Retinal pigment epithelial cell (primary cell): ENCODE measurements around the gene RBKS.

Experiments
- DNase-seq: peaks from one replicate; pipeline ENCODE4 v3.0.0-alpha.2; 2010; ENCODE audit warnings: low read depth
- H3K4me3 ChIP-seq: 2 replicates; pipeline ENCODE4 v1.5.1; 2011; ENCODE audit warnings: mild to moderate bottlenecking, low read length, control low read depth, moderate library complexity
- TF ChIP-seq, protein P1 (sequence below): conservative IDR thresholded peaks from 2 replicates; pipeline ENCODE4 v1.5.1; 2011; ENCODE audit warnings: low read depth, low read length, control low read depth, inconsistent platforms

Gene RBKS

DNA sequence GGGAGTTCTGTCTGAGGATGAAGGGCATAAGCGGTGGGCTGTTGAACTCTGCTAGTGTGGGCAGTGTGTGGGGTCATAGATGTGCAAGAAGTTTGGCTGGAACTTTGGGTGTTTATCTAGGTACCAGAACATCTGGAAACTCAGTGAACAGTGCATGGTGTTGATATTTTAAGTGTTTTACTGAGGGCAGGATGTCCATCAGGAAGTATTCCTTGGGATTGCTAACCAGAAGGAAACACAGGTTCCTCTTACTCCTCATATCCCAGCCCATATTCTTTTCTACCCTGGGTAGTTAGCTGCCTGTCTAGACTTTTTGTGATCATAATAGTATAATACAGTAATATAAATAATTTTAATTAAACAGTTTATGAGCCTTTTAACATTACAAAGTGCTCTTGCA is 15.9 kb upstream of the RBKS start:
- H3K4me3 ChIP-seq, result no peak overlapping the region
- no peak for DNase-seq
- TF ChIP-seq, protein P1, sequence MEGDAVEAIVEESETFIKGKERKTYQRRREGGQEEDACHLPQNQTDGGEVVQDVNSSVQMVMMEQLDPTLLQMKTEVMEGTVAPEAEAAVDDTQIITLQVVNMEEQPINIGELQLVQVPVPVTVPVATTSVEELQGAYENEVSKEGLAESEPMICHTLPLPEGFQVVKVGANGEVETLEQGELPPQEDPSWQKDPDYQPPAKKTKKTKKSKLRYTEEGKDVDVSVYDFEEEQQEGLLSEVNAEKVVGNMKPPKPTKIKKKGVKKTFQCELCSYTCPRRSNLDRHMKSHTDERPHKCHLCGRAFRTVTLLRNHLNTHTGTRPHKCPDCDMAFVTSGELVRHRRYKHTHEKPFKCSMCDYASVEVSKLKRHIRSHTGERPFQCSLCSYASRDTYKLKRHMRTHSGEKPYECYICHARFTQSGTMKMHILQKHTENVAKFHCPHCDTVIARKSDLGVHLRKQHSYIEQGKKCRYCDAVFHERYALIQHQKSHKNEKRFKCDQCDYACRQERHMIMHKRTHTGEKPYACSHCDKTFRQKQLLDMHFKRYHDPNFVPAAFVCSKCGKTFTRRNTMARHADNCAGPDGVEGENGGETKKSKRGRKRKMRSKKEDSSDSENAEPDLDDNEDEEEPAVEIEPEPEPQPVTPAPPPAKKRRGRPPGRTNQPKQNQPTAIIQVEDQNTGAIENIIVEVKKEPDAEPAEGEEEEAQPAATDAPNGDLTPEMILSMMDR, result no peak

DNA sequence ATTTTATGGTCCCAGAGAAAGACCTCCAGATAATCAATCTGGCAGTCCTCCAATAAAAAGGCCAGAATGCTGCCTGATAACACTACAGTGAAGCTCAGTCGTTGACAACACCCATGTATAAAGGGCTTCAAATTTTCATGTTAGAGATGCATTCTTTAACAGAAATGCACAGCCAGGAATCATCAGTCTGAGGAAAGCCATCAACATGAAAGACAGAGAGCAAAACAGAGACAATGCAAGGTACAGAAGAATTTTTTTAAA is 14.1 kb upstream of the RBKS start:
- no peak for DNase-seq
- H3K4me3 ChIP-seq, result no peak overlapping the region
- TF ChIP-seq, protein P1, result no peak

DNA sequence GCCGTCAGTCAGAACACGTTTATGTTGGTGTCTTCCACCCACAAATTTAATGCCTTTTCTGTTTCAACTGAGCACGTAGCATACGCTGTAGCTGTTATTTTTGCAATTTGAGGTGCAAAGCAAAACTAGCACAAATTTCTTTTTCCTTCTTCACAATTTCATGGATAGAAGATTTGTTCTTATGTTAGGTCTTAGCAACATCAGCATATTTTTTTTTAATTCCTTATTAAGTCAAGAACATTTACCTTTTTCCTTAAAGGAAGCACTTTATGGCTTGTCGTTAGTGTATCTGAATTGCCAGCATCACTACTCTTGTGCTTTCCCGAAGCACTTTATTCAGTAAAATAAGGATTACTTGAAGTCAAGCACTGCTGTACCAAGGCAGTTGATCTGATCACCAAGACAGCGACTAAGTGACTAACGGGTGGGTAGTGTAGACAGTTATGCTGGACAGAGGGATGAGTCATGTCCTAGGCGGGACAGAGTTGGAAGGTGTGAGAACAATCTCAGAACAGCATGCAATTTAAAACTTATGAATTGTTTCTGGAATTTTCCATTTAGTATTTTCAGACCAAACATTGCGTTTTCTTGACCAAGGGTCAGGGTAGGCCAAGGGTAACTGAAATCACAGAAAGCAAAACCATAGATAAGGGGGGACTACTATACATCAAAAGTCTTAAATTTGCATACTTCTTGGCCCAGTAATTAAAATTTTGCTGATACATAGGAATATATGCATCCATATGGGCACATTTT is 13.6 kb upstream of the RBKS start:
- H3K4me3 ChIP-seq, result no peak overlapping the region
- DNase-seq, result no peak
- TF ChIP-seq, protein P1, result no peak

DNA sequence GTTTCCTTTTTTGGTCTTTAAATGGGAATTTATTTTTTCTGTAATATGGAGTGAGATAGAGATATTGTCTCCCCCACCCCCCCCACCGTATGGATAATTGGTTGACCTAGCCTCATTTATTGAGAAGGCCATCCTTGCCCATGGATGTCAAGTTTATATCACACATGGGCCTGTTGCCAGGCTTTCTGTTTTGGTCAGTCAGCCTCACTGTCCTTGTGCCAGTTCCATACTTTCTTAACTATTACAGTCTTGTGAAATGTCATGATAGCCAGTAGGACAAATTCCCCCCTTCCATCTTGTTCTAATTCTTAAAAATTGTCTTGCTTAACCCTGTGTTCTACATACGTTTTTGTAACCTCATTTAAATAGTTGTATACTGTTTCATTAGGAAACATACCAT is 12.8 kb upstream of the RBKS start:
- TF ChIP-seq, protein P1, result no peak
- no peak for DNase-seq
- no peak overlapping the region for H3K4me3 ChIP-seq

DNA sequence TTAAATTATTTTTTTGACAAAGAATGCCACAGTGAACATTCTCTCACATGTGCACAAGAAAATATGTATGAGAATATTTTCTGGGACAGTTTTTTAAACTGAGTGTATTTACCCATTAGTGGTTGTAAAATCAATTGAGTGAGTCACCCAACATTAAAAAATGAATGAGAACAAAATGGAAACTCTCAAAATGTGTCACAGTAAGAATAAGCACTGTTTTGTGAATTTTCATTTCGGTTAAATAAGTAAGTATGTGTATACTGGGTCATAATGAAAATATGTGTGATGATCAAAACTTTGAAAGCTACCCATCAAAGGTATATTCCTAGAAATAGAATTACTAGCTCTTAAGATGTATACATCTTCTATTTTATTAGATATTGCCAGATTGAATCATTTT is 11.9 kb upstream of the RBKS start:
- no peak for DNase-seq
- no peak overlapping the region for H3K4me3 ChIP-seq
- TF ChIP-seq, protein P1, result no peak

DNA sequence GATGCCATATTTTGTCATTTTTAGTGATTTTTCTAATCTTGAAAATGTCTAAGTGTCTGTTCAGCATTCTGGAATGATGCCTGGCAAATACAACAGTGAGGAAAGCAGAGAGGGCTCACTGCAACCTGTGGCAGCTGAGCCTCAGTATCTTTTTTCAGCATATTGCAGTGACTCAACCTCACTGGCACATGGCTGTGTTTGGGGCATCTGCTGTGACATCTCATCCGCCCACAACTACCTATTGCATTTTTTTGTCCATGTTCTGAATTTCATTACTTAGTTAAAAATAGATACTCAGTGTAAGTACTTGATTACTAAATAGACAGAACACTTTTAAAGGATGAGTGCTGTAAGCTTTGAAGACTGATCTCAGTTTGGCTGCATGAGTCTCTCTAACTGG is 11.0 kb upstream of the RBKS start:
- no peak for DNase-seq
- TF ChIP-seq, protein P1, result no peak
- no peak overlapping the region for H3K4me3 ChIP-seq

DNA sequence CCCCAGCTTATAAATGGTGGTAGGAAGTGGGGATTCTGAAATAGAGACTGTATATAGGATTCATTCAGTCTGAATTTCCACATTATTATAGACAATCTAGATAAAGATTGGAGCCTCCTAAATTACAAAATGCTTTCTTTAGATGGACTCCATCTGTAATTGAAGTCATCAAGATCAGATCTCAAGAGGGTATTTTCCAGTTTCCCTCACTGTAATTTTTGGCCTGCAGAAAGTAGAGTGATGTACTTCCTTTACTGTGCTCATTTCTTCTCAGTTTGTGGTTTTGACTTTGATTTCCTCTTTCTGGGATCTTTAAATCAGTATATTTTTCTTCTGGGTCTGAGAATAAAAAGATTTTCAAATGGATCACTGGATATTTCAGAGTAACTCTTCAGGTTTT is 7.5 kb upstream of the RBKS start:
- no peak for DNase-seq
- TF ChIP-seq, protein P1, result no peak
- no peak overlapping the region for H3K4me3 ChIP-seq
